Measurements from ENCODE around the gene MTA3.

MTA3 gene

GRCh38 chr2:42768706-42769256, 200.3 kb downstream of the MTA3 start:
- no peaks in the 10 kb centered on the region for H3K4me1 Mint-ChIP-seq
- H3K27ac Mint-ChIP-seq (ENCODE audit: low read depth) = no peak overlapping the region
- ATAC-seq (replicated peaks; ENCODE audit: extremely low read depth, poor library complexity, severe bottlenecking) (no peak), DNase-seq (ENCODE audit: low spot score in 2 of 2) (no peak)
- H3K9me3 Mint-ChIP-seq = no peaks in the 10 kb centered on the region
- no peaks in the 10 kb centered on the region for H3K36me3 Mint-ChIP-seq (ENCODE audit: insufficient read depth)
- H3K4me3 Mint-ChIP-seq = no peak overlapping the region
- H3K27me3 Mint-ChIP-seq = no peaks in the 10 kb centered on the region

GRCh38 chr2:42769583-42770287, 201.3 kb downstream of the MTA3 start:
- no peaks in the 10 kb centered on the region for H3K4me1 Mint-ChIP-seq
- H3K27ac Mint-ChIP-seq (ENCODE audit: low read depth) = no peak overlapping the region
- ATAC-seq (replicated peaks; ENCODE audit: extremely low read depth, poor library complexity, severe bottlenecking) (no peak), DNase-seq (ENCODE audit: low spot score in 2 of 2) (no peak)
- no peaks in the 10 kb centered on the region for H3K27me3 Mint-ChIP-seq
- no peaks in the 10 kb centered on the region for H3K36me3 Mint-ChIP-seq (ENCODE audit: insufficient read depth)
- no peak overlapping the region for H3K4me3 Mint-ChIP-seq
- no peaks in the 10 kb centered on the region for H3K9me3 Mint-ChIP-seq

GRCh38 chr2:42770288-42771131, 202.1 kb downstream of the MTA3 start:
- ATAC-seq (replicated peaks; ENCODE audit: extremely low read depth, poor library complexity, severe bottlenecking) (no peak), DNase-seq (ENCODE audit: low spot score in 2 of 2) (no peak)
- no peak overlapping the region for H3K27ac Mint-ChIP-seq (ENCODE audit: low read depth)
- H3K36me3 Mint-ChIP-seq (ENCODE audit: insufficient read depth) = no peaks in the 10 kb centered on the region
- no peak overlapping the region for H3K4me3 Mint-ChIP-seq
- no peaks in the 10 kb centered on the region for H3K9me3 Mint-ChIP-seq
- no peaks in the 10 kb centered on the region for H3K4me1 Mint-ChIP-seq
- no peaks in the 10 kb centered on the region for H3K27me3 Mint-ChIP-seq

- ATAC-seq (replicated peaks; ENCODE audit: extremely low read depth, poor library complexity, severe bottlenecking) = no peak
- H3K4me1 Mint-ChIP-seq = no peaks in the 10 kb centered on the region
- H3K27me3 Mint-ChIP-seq = no peaks in the 10 kb centered on the region
- no peak for DNase-seq (ENCODE audit: low spot score in 2 of 2)
- H3K36me3 Mint-ChIP-seq (ENCODE audit: insufficient read depth) = no peaks in the 10 kb centered on the region
- no peaks in the 10 kb centered on the region for H3K9me3 Mint-ChIP-seq
- no peak overlapping the region for H3K27ac Mint-ChIP-seq (ENCODE audit: low read depth)
- no peak overlapping the region for H3K4me3 Mint-ChIP-seq
Observed at GRCh38 chr2:42771546-42772153, 203.2 kb downstream of the MTA3 start.

- H3K4me3 Mint-ChIP-seq = no peak overlapping the region
- H3K27me3 Mint-ChIP-seq = no peaks in the 10 kb centered on the region
- H3K36me3 Mint-ChIP-seq (ENCODE audit: insufficient read depth) = peaks cover 2% of the 10 kb centered on the region
- no peak for DNase-seq (ENCODE audit: low spot score in 2 of 2)
- ATAC-seq (replicated peaks; ENCODE audit: extremely low read depth, poor library complexity, severe bottlenecking) = no peak
- no peak overlapping the region for H3K27ac Mint-ChIP-seq (ENCODE audit: low read depth)
- H3K4me1 Mint-ChIP-seq = no peaks in the 10 kb centered on the region
- H3K9me3 Mint-ChIP-seq = no peaks in the 10 kb centered on the region
Observed at GRCh38 chr2:42775186-42775585, 206.8 kb downstream of the MTA3 start.

- no peak for ATAC-seq (replicated peaks; ENCODE audit: extremely low read depth, poor library complexity, severe bottlenecking)
- Mint-ChIP-seq H3K4me1 (no peaks in the 10 kb centered on the region), H3K27me3 (no peaks in the 10 kb centered on the region), H3K9me3 (no peaks in the 10 kb centered on the region), H3K4me3 (no peak overlapping the region), H3K36me3 (ENCODE audit: insufficient read depth) (peaks cover 2% of the 10 kb centered on the region), H3K27ac (ENCODE audit: low read depth) (no peak overlapping the region)
- no peak for DNase-seq (ENCODE audit: low spot score in 2 of 2)
Observed at GRCh38 chr2:42775810-42776209, 207.4 kb downstream of the MTA3 start.

GRCh38 chr2:42777883-42778805, 209.7 kb downstream of the MTA3 start:
- Mint-ChIP-seq H3K27ac (ENCODE audit: low read depth) (no peak overlapping the region), H3K4me3 (no peak overlapping the region), H3K36me3 (ENCODE audit: insufficient read depth) (peaks cover 2% of the 10 kb centered on the region), H3K9me3 (no peaks in the 10 kb centered on the region), H3K27me3 (no peaks in the 10 kb centered on the region), H3K4me1 (no peaks in the 10 kb centered on the region)
- ATAC-seq (replicated peaks; ENCODE audit: extremely low read depth, poor library complexity, severe bottlenecking) (no peak), DNase-seq (ENCODE audit: low spot score in 2 of 2) (no peak)

GRCh38 chr2:42781181-42781580, 212.7 kb downstream of the MTA3 start:
- peaks cover 2% of the 10 kb centered on the region for H3K36me3 Mint-ChIP-seq (ENCODE audit: insufficient read depth)
- ATAC-seq (replicated peaks; ENCODE audit: extremely low read depth, poor library complexity, severe bottlenecking) (no peak), DNase-seq (ENCODE audit: low spot score in 2 of 2) (no peak)
- no peak overlapping the region for H3K27ac Mint-ChIP-seq (ENCODE audit: low read depth)
- no peak overlapping the region for H3K4me3 Mint-ChIP-seq
- peaks cover 2% of the 10 kb centered on the region for H3K27me3 Mint-ChIP-seq
- no peaks in the 10 kb centered on the region for H3K9me3 Mint-ChIP-seq
- no peaks in the 10 kb centered on the region for H3K4me1 Mint-ChIP-seq

GRCh38 chr2:42783511-42783910, 215.1 kb downstream of the MTA3 start:
- no peak for DNase-seq (ENCODE audit: low spot score in 2 of 2)
- Mint-ChIP-seq H3K27ac (ENCODE audit: low read depth) (no peak overlapping the region), H3K4me3 (no peak overlapping the region), H3K36me3 (ENCODE audit: insufficient read depth) (no peaks in the 10 kb centered on the region), H3K27me3 (peaks cover 25% of the 10 kb centered on the region), H3K9me3 (no peaks in the 10 kb centered on the region), H3K4me1 (no peaks in the 10 kb centered on the region)
- no peak for ATAC-seq (replicated peaks; ENCODE audit: extremely low read depth, poor library complexity, severe bottlenecking)

GRCh38 chr2:42784204-42784880, 215.9 kb downstream of the MTA3 start:
- ATAC-seq (replicated peaks; ENCODE audit: extremely low read depth, poor library complexity, severe bottlenecking) (no peak), DNase-seq (ENCODE audit: low spot score in 2 of 2) (no peak)
- Mint-ChIP-seq H3K36me3 (ENCODE audit: insufficient read depth) (no peaks in the 10 kb centered on the region), H3K27me3 (peaks cover 29% of the 10 kb centered on the region), H3K4me3 (no peak overlapping the region), H3K27ac (ENCODE audit: low read depth) (no peak overlapping the region), H3K4me1 (no peaks in the 10 kb centered on the region), H3K9me3 (no peaks in the 10 kb centered on the region)

GRCh38 chr2:42786561-42787345, 218.3 kb downstream of the MTA3 start:
- no peaks in the 10 kb centered on the region for H3K9me3 Mint-ChIP-seq
- H3K4me1 Mint-ChIP-seq = no peaks in the 10 kb centered on the region
- peaks cover 2% of the 10 kb centered on the region for H3K36me3 Mint-ChIP-seq (ENCODE audit: insufficient read depth)
- no peak overlapping the region for H3K27ac Mint-ChIP-seq (ENCODE audit: low read depth)
- no peak overlapping the region for H3K4me3 Mint-ChIP-seq
- ATAC-seq (replicated peaks; ENCODE audit: extremely low read depth, poor library complexity, severe bottlenecking) (no peak), DNase-seq (ENCODE audit: low spot score in 2 of 2) (no peak)
- H3K27me3 Mint-ChIP-seq = peaks cover 51% of the 10 kb centered on the region
